B cell (primary cell): ENCODE results near the gene CCDC7. TPM values are rescaled to one million over a fixed set of nuclear protein-coding genes. Genes with fewer than 3 reads are reported as not detected.

ENCODE experiments used
- ATAC-seq: fragments of 200-7000 bp; cut with Tn5 transposase; one replicate; pipeline ENCODE4 v1.10.0; 2021; ENCODE audit warnings: low read depth, mild to moderate bottlenecking, moderate number of reproducible peaks, moderate library complexity
- CTCF ChIA-PET: fragments of 350-600 bp; sonication (Branson Sonifier 250); formaldehyde crosslinking; loops from one replicate; lab custom pipeline; 2021; ENCODE audit warnings: antibody characterized with exemption, inconsistent platforms; lab: Charles Lee
- POLR2A ChIA-PET: fragments of 350-600 bp; sonication (Branson Sonifier 250); formaldehyde crosslinking; loops from one replicate; lab custom pipeline; 2021; ENCODE audit warnings: antibody characterized with exemption; lab: Charles Lee
- DNase-seq: peaks from one replicate; pipeline ENCODE4 v3.0.0; 2013
- H2AFZ ChIP-seq: 2 replicates; pipeline ENCODE4 v1.6.1; 2012; ENCODE audit warnings: mild to moderate bottlenecking, low read depth, low read length; ENCODE audit not compliant: insufficient read depth, poor library complexity, severe bottlenecking
- H3K27ac ChIP-seq, 2 donors: 1 replicate in 1 of 2; 2 replicates in 1 of 2; pipeline ENCODE4 v1.5.1; 2012 to 2013; ENCODE audit warnings: low read length in 2 of 2, mild to moderate bottlenecking in 2 of 2, moderate library complexity in 1 of 2
- H3K27me3 ChIP-seq, 4 experiments: fragments of 200-600 bp in 1 of 4; sonication (generic) in 1 of 4; replicated peaks in 1 of 4; 1 replicate in 2 of 4; 2 replicates in 2 of 4; pipeline versions ENCODE4 v1.6.1 to v1.7.0; 2013 to 2016; ENCODE audit warnings: low read length in 3 of 4, mild to moderate bottlenecking in 2 of 4, mixed read lengths in 1 of 4, moderate library complexity in 1 of 4; ENCODE audit not compliant: insufficient read depth in 4 of 4, control insufficient read depth in 3 of 4; ENCODE audit errors: control extremely low read depth in 1 of 4
- H3K36me3 ChIP-seq, 2 experiments: replicated peaks in 1 of 2; 1 replicate in 1 of 2; 2 replicates in 1 of 2; pipeline versions ENCODE4 v1.6.1 to v1.7.1; 2013; ENCODE audit warnings: low read length in 1 of 2; ENCODE audit not compliant: insufficient read depth in 2 of 2, control insufficient read depth in 1 of 2; ENCODE audit errors: control extremely low read depth in 1 of 2, extremely low read depth in 1 of 2
- H3K4me1 ChIP-seq, 2 donors: fragments of 200-600 bp in 1 of 2; sonication (generic) in 1 of 2; 1 replicate in 1 of 2; 2 replicates in 1 of 2; pipeline versions ENCODE4 v1.5.1 to v1.6.1; 2013 to 2017; ENCODE audit warnings: low read length in 2 of 2; ENCODE audit not compliant: control insufficient read depth in 2 of 2, insufficient read depth in 2 of 2
- H3K4me2 ChIP-seq: replicated peaks from 2 replicates; pipeline ENCODE3; 2012; ENCODE audit warnings: mild to moderate bottlenecking, low read depth, low read length; ENCODE audit not compliant: poor library complexity, severe bottlenecking
- H3K4me3 ChIP-seq, 5 experiments: fragments of 200-600 bp in 1 of 5; sonication (generic) in 1 of 5; 1 replicate in 3 of 5; 2 replicates in 2 of 5; pipeline versions ENCODE4 v1.5.1 to v1.7.0; 2011 to 2016; ENCODE audit warnings: low read length in 4 of 5, mild to moderate bottlenecking in 4 of 5, low read depth in 2 of 5, control low read depth in 1 of 5, moderate library complexity in 1 of 5; ENCODE audit not compliant: insufficient read depth in 1 of 5; ENCODE audit errors: control extremely low read depth in 1 of 5, extremely low read depth in 1 of 5
- H3K79me2 ChIP-seq: fragments of 200-600 bp; sonication (generic); one replicate; pipeline ENCODE4 v1.6.0; 2016; ENCODE audit warnings: low read length; ENCODE audit not compliant: control insufficient read depth, insufficient read depth
- H3K9ac ChIP-seq: fragments of 200-600 bp; sonication (generic); 2 replicates; pipeline ENCODE4 v1.6.1; 2017; ENCODE audit warnings: mild to moderate bottlenecking, low read length, moderate library complexity
- H3K9me3 ChIP-seq, 3 donors: one replicate each; pipeline versions ENCODE4 v1.6.1 to v1.7.1; 2013; ENCODE audit warnings: low read length in 2 of 3; ENCODE audit not compliant: control insufficient read depth in 2 of 3, insufficient read depth in 1 of 3; ENCODE audit errors: control extremely low read depth in 1 of 3
- H4K20me1 ChIP-seq: 2 replicates; pipeline ENCODE4 v1.6.0; 2012; ENCODE audit warnings: mild to moderate bottlenecking, low read length; ENCODE audit not compliant: insufficient read depth, control insufficient read depth, poor library complexity, severe bottlenecking
- H3K27ac Mint-ChIP-seq: one replicate; pipeline ENCODE4 v1.8.0; 2021; ENCODE audit warnings: mixed read lengths
- H3K27me3 Mint-ChIP-seq: one replicate; pipeline ENCODE4 v1.8.0; 2021; ENCODE audit warnings: mixed read lengths
- H3K4me1 Mint-ChIP-seq: one replicate; pipeline ENCODE4 v1.8.0; 2021; ENCODE audit warnings: mixed read lengths
- H3K4me3 Mint-ChIP-seq: one replicate; pipeline ENCODE4 v1.8.0; 2021; ENCODE audit warnings: mixed read lengths
- H3K9me3 Mint-ChIP-seq: one replicate; pipeline ENCODE4 v1.8.0; 2022; ENCODE audit warnings: mixed read lengths; ENCODE audit not compliant: insufficient read depth
- CTCF ChIP-seq: fragments of 200-600 bp; IDR thresholded peaks from one replicate; pipeline ENCODE4 v1.8.0; 2022; ENCODE audit warnings: antibody characterized with exemption, mild to moderate bottlenecking
- EZH2 ChIP-seq: IDR thresholded peaks from 2 replicates; pipeline ENCODE4 v1.6.1; 2012; ENCODE audit warnings: borderline replicate concordance, low read depth, mild to moderate bottlenecking, moderate library complexity, low read length; ENCODE audit not compliant: insufficient read depth, poor library complexity, severe bottlenecking
- WGBS: methylation state at CpG from one replicate; pipeline ENCODE4 v1.1.5; 2013; ENCODE audit warnings: missing lambda C conversion rate; ENCODE audit not compliant: insufficient coverage; 5-methylcytosine and 5-hydroxymethylcytosine counted together
- intact Hi-C: fragments of 100-400 bp; cut with micrococcal nuclease; formaldehyde crosslinking; loops from one replicate; pipeline ENCODE4 v1.10.0; 2022
- polyA plus RNA-seq: library from polyadenylated mRNA; depleted of rRNA; stranded (reverse); fragments of >200 nt; gene quantifications from 2 replicates; pipeline ENCODE4 v1.2.3, GENCODE V29; 2012
- total RNA-seq, 2 donors: library from RNA; stranded (reverse); fragments of 120-200 nt in 1 of 2; gene quantifications; 1 replicate in 1 of 2; 2 replicates in 1 of 2; pipeline versions ENCODE4 v1.2.3 to v1.2.4, GENCODE V29; 2013 to 2022

Gene CCDC7
- total and polyA plus RNA-seq, 2 donors (not counting 1 experiment from before 2014, with no cell fraction given), result 2.6 to 26.6 TPM

DNA sequence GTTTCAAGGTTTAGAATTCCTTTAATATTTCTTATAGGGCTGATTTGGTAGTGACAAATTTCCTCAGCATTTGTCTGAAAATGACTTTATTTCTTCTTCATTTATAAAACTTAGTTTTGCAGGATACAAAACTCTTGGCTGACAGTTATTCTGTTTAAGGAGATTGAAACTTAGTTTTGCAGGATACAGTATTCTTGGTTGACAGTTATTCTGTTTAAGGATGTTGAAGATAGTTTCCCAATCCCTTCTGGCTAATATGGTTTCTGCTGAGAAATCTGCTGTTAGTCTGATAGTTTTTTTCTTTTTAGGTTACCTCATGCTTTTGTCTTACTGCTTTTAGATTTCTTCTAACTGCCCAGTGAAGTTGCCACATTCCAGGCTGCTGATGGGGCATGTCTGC lies 325.3 kb downstream of the CCDC7 start:
- no peak for ATAC-seq
- Histone ChIP-seq H3K27me3 (no peaks in the 10 kb centered on the region), H3K27ac (no peak overlapping the region), H3K36me3 (no peaks in the 10 kb centered on the region), H3K4me2 (no peak overlapping the region), H4K20me1 (no peaks in the 10 kb centered on the region), H3K9ac (no peak overlapping the region), H3K9me3 (peaks cover 0 to 21% (median 15%) of the 10 kb centered on the region in 3 donors), H3K4me3 (no peak overlapping the region), H3K79me2 (no peaks in the 10 kb centered on the region), H2AFZ (no peak overlapping the region), H3K4me1 (no peaks in the 10 kb centered on the region)
- Mint-ChIP-seq H3K9me3 (peaks cover 6% of the 10 kb centered on the region), H3K27me3 (no peaks in the 10 kb centered on the region), H3K4me3 (no peak overlapping the region), H3K27ac (no peak overlapping the region), H3K4me1 (no peaks in the 10 kb centered on the region)
- no peak for DNase-seq
- CTCF ChIA-PET, result no interaction called here
- intact Hi-C loops, result no loop called here
- TF ChIP-seq CTCF (no peak), EZH2 (no peak)
- POLR2A ChIA-PET, result no interaction called here

GRCh38 chr10:32773105-32773504 lies 327.2 kb downstream of the CCDC7 start:
- H3K27me3 ChIP-seq, result no peaks in the 10 kb centered on the region
- no peaks in the 10 kb centered on the region for H3K4me1 ChIP-seq
- ATAC-seq (no peak), DNase-seq (no peak)
- H4K20me1 ChIP-seq, result no peaks in the 10 kb centered on the region
- Mint-ChIP-seq H3K27ac (no peak overlapping the region), H3K9me3 (peaks cover 4% of the 10 kb centered on the region), H3K27me3 (no peaks in the 10 kb centered on the region), H3K4me3 (no peak overlapping the region), H3K4me1 (no peaks in the 10 kb centered on the region)
- no peak overlapping the region for H3K4me2 ChIP-seq
- ChIA-PET CTCF (no interaction called here), POLR2A (no interaction called here)
- no peak overlapping the region for H2AFZ ChIP-seq
- H3K36me3 ChIP-seq, result no peaks in the 10 kb centered on the region
- H3K79me2 ChIP-seq, result no peaks in the 10 kb centered on the region
- peaks cover 0 to 21% (median 15%) of the 10 kb centered on the region in 3 donors for H3K9me3 ChIP-seq
- H3K4me3 ChIP-seq, result no peak overlapping the region
- TF ChIP-seq EZH2 (no peak), CTCF (no peak)
- no CpG with 5 or more reads among the region's 1 CpG for WGBS
- no peak overlapping the region for H3K9ac ChIP-seq
- intact Hi-C loops, result no loop called here
- H3K27ac ChIP-seq, result no peak overlapping the region
